Suppressor macrophage treated with lipopolysaccharide for 1 hour (primary cell): Measurements from ENCODE around the gene PRDX2.

Source experiments
- DNase-seq, 3 donors: peaks; one replicate each; pipeline ENCODE4 v3.0.0-alpha.2; 2020 to 2022

PRDX2 gene

GRCh38 chr19:12751635-12752034, 50.0 kb downstream of the PRDX2 start, which contains the start of gene BEST2:
TSS of gene BEST2 (plus strand) at chr19:12751791. CDS start at chr19:12752593, 802 bp downstream.
- no peak for DNase-seq

- no peak for DNase-seq
These were observed 50.7 kb downstream of the PRDX2 start for GRCh38 chr19:12750851-12751250.

GRCh38 chr19:12749938-12750521, 51.6 kb downstream of the PRDX2 start:
- no peak for DNase-seq

DNA sequence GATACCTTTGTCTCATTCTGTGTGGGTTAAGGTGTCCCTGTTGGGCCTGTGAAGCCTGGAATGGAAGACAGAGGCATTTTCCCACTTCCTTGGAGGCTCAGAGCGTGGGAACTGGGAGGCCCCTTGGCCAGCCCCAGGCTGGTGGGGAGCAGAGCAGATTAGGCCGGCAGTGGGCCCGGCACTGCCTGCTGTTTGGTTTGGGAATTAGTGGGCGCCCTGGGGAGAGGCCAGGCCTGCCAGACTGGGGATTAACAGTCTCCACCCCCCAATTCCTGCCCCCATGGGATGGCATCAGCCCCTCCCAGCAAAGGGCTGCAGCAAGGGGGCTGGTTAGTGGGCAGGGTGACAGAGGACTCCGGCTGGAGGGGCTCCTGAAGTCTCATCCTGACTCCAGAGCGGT, 53.1 kb downstream of the PRDX2 start:
- no peak for DNase-seq
